HFFc6 (cell line): ENCODE results near the gene ELFN1. TPM values are rescaled to one million over a fixed set of nuclear protein-coding genes. Genes with fewer than 3 reads are reported as not detected.
A peak's percentile ranks its signal among the peaks of the same experiment; 100 is the strongest.

Experiments
- DNase-seq: peaks from one replicate; pipeline ENCODE4 v3.0.0-alpha.2; 2018
- H3K27ac Mint-ChIP-seq: 2 replicates; pipeline ENCODE4 v1.8.0; 2020; ENCODE audit warnings: mild to moderate bottlenecking, mixed read lengths
- H3K27me3 Mint-ChIP-seq: 2 replicates; pipeline ENCODE4 v1.8.0; 2021; ENCODE audit warnings: mild to moderate bottlenecking, moderate library complexity, mixed read lengths; ENCODE audit not compliant: insufficient read depth
- H3K36me3 Mint-ChIP-seq: 2 replicates; pipeline ENCODE4 v1.8.0; 2021; ENCODE audit warnings: low read depth, mixed read lengths
- H3K4me1 Mint-ChIP-seq: 2 replicates; pipeline ENCODE4 v1.8.0; 2020; ENCODE audit warnings: low read depth, mixed read lengths
- H3K4me3 Mint-ChIP-seq: 2 replicates; pipeline ENCODE4 v1.8.0; 2020; ENCODE audit warnings: mild to moderate bottlenecking, moderate library complexity, mixed read lengths
- H3K9me3 Mint-ChIP-seq: 2 replicates; pipeline ENCODE4 v1.8.0; 2020; ENCODE audit warnings: mild to moderate bottlenecking, mixed read lengths
- total RNA-seq, 6 experiments: library from RNA; stranded (reverse); fragmentation: NEBNext Ultra II Directional; extraction: Animal tissue kit (Norgen Biotek cat#: 25700); gene quantifications; 2 replicates in 1 of 6; 3 replicates in 5 of 6; pipeline ENCODE4 v1.2.3, GENCODE V29; 2021
- TF ChIP-seq, protein P1 (sequence below): fragments of 200-600 bp; sonication (generic); IDR thresholded peaks from 2 replicates; pipeline ENCODE4 v1.5.0; 2021; ENCODE audit warnings: antibody characterized with exemption, mild to moderate bottlenecking

ELFN1 gene
- total RNA-seq, 6 experiments from 2014 or later, result 1.5 to 4.2 (median 1.6) TPM

DNA sequence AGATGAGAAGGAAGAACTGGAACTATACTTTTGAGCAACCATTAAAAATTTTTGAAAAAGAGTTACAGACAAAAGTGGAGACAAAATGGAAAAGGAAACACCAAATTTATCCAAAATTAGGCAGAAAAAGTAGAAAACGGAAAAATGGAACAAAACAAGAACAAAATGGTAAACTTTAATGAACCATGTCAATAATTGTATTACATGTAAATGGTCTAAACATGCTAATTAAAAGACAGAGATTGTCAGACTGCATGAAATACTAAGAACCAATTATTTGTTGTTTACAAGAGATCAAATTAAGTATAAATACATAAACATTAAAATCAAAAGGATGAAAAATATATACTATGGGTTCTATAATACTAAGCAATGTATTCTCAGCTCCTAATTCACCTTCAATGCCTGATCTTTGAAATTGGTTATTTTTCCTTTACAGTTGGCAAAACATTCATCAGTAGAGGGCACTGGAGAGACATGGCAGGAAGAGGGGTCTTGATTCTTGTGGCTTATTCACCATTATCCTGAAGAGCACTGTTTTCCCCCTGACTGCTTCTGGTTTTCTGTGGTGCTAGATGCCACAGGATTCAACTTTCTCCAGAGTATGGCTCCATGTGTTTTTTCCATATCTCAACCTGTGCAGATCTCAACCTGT is 124.9 kb downstream of the ELFN1 start:
- H3K4me1 Mint-ChIP-seq, result no peaks in the 10 kb centered on the region
- peaks cover 12% of the 10 kb centered on the region for H3K27me3 Mint-ChIP-seq
- DNase-seq, result no peak

More for the DNA sequence above, 124.9 kb downstream of the ELFN1 start:
- peaks cover 29% of the 10 kb centered on the region for H3K9me3 Mint-ChIP-seq
- no peak overlapping the region for H3K4me3 Mint-ChIP-seq
- H3K36me3 Mint-ChIP-seq, result peaks cover 24% of the 10 kb centered on the region
- TF ChIP-seq, protein P1, sequence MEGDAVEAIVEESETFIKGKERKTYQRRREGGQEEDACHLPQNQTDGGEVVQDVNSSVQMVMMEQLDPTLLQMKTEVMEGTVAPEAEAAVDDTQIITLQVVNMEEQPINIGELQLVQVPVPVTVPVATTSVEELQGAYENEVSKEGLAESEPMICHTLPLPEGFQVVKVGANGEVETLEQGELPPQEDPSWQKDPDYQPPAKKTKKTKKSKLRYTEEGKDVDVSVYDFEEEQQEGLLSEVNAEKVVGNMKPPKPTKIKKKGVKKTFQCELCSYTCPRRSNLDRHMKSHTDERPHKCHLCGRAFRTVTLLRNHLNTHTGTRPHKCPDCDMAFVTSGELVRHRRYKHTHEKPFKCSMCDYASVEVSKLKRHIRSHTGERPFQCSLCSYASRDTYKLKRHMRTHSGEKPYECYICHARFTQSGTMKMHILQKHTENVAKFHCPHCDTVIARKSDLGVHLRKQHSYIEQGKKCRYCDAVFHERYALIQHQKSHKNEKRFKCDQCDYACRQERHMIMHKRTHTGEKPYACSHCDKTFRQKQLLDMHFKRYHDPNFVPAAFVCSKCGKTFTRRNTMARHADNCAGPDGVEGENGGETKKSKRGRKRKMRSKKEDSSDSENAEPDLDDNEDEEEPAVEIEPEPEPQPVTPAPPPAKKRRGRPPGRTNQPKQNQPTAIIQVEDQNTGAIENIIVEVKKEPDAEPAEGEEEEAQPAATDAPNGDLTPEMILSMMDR, result peak; percentile 61; the same call in 1 of the 2 replicates
- H3K27ac Mint-ChIP-seq, result no peak overlapping the region

Other genes with a start within 250 kb of the ELFN1 start
- gene MICALL2, start 210.8 kb upstream of the ELFN1 start, total RNA-seq, result 10 to 100 TPM; 12.1 to 24.4 (median 21.0) TPM
- 100 to 1,000 TPM in 1 of 6 experiments, 10 to 100 TPM in 5; 84.0 to 104 (median 89.5) TPM for gene INTS1, start 165.9 kb upstream of the ELFN1 start, total RNA-seq
- gene MAFK, start 139.6 kb upstream of the ELFN1 start, total RNA-seq, result 10 to 100 TPM; 29.8 to 43.7 (median 31.5) TPM
- 1 to 10 TPM in 5 of 6 experiments, under 1 TPM in 1; 0.79 to 2.0 (median 1.5) TPM for gene TMEM184A, start 114.1 kb upstream of the ELFN1 start, total RNA-seq
- 10 to 100 TPM; 25.6 to 31.0 (median 28.2) TPM for gene PSMG3, start 100.2 kb upstream of the ELFN1 start, total RNA-seq